ENCODE results near the gene MBD3L3.
"Not testable (repeated sequence)": the region's sequence is repeated elsewhere in the genome, so short reads cannot be mapped to it uniquely, and the experiment has no call there.

DNA sequence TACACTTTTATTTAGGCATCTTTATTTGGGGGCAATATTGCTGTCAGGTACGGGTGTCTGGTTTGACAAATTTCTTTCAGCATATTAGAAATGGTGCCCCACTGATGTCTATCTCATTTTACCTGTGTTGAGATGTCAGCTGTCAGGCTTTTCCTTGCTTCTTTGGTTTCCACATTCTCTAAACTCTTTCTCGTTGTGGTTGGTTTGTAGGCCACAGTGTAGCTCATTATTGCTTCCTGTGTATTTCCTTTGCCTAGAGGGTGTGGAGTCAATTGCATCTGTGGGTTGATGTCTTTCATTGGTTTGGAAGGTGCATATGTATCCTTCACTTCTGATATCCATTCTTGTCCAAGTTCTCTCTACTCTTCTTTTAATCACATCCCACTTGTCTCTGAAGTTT, 1.5 kb upstream of the MBD3L3 start:
- TF ChIP-seq RAD21 (conservative IDR thresholded peaks at IDR 0.05); CTCF (IDR thresholded peaks at IDR 0.05; ENCODE audit: poor library complexity, severe bottlenecking); POLR2AphosphoS5 (IDR thresholded peaks at IDR 0.05); TAF1 (IDR thresholded peaks at IDR 0.05; ENCODE audit: low read depth); EP300 (conservative IDR thresholded peaks at IDR 0.05; ENCODE audit: poor library complexity, severe bottlenecking); EZH2 (IDR thresholded peaks at IDR 0.05; ENCODE audit: borderline replicate concordance, insufficient read depth, low read length, poor library complexity, severe bottlenecking); SMC3 (conservative IDR thresholded peaks at IDR 0.05; ENCODE audit: poor library complexity); MXI1 (conservative IDR thresholded peaks at IDR 0.05; ENCODE audit: poor library complexity, severe bottlenecking): not testable (repeated sequence)
- TF ChIP-seq, protein P1, sequence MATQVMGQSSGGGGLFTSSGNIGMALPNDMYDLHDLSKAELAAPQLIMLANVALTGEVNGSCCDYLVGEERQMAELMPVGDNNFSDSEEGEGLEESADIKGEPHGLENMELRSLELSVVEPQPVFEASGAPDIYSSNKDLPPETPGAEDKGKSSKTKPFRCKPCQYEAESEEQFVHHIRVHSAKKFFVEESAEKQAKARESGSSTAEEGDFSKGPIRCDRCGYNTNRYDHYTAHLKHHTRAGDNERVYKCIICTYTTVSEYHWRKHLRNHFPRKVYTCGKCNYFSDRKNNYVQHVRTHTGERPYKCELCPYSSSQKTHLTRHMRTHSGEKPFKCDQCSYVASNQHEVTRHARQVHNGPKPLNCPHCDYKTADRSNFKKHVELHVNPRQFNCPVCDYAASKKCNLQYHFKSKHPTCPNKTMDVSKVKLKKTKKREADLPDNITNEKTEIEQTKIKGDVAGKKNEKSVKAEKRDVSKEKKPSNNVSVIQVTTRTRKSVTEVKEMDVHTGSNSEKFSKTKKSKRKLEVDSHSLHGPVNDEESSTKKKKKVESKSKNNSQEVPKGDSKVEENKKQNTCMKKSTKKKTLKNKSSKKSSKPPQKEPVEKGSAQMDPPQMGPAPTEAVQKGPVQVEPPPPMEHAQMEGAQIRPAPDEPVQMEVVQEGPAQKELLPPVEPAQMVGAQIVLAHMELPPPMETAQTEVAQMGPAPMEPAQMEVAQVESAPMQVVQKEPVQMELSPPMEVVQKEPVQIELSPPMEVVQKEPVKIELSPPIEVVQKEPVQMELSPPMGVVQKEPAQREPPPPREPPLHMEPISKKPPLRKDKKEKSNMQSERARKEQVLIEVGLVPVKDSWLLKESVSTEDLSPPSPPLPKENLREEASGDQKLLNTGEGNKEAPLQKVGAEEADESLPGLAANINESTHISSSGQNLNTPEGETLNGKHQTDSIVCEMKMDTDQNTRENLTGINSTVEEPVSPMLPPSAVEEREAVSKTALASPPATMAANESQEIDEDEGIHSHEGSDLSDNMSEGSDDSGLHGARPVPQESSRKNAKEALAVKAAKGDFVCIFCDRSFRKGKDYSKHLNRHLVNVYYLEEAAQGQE (IDR thresholded peaks at IDR 0.05; ENCODE audit: borderline replicate concordance): not testable (repeated sequence)

All from neural cell (in vitro differentiated cells).